Measurements from ENCODE around the gene CPEB3. TPM values are rescaled to one million over a fixed set of nuclear protein-coding genes. Genes with fewer than 3 reads are reported as not detected.

Gene CPEB3
- total and polyA plus RNA-seq, 12 donors: 0.71 to 17.6 (median 13.3) TPM

DNA sequence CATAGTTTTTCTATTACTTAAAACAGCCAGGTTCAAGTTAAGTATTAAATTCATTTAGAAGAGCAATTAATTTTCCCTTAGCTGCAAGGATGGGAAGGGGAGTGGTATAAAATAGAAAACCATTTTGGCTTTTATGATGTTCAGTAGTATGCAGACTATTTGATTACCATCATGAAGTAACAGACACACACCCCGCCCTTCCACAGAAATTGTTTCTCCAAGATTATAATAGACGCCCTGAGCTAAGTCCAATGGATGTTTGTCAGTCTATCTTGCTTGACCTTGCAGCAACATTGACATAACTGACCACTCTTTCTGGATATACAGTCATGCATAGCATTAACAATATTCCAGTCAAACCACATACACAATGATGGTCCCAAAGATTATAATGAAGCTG is 42.3 kb downstream of the CPEB3 start:
- H3K4me3 ChIP-seq: no peak overlapping the region
- WGBS, 2 donors: 83 to 94% methylated on average over 2 of the region's 2 CpGs
- no peak for DNase-seq
- peaks cover 0 to 6% (median 2%) of the 10 kb centered on the region in 9 donors for H3K4me1 ChIP-seq
- intact Hi-C loops (cut with DNase I): no loop called here
- no peaks in the 10 kb centered on the region for H3K36me3 ChIP-seq
- no peaks in the 10 kb centered on the region for H3K9me3 ChIP-seq
- TF ChIP-seq, protein P1, sequence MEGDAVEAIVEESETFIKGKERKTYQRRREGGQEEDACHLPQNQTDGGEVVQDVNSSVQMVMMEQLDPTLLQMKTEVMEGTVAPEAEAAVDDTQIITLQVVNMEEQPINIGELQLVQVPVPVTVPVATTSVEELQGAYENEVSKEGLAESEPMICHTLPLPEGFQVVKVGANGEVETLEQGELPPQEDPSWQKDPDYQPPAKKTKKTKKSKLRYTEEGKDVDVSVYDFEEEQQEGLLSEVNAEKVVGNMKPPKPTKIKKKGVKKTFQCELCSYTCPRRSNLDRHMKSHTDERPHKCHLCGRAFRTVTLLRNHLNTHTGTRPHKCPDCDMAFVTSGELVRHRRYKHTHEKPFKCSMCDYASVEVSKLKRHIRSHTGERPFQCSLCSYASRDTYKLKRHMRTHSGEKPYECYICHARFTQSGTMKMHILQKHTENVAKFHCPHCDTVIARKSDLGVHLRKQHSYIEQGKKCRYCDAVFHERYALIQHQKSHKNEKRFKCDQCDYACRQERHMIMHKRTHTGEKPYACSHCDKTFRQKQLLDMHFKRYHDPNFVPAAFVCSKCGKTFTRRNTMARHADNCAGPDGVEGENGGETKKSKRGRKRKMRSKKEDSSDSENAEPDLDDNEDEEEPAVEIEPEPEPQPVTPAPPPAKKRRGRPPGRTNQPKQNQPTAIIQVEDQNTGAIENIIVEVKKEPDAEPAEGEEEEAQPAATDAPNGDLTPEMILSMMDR (IDR thresholded peaks at IDR 0.05): no peak
- H3K27me3 ChIP-seq: no peaks in the 10 kb centered on the region
- no peak overlapping the region for H3K27ac ChIP-seq
- ATAC-seq: no peak

DNA sequence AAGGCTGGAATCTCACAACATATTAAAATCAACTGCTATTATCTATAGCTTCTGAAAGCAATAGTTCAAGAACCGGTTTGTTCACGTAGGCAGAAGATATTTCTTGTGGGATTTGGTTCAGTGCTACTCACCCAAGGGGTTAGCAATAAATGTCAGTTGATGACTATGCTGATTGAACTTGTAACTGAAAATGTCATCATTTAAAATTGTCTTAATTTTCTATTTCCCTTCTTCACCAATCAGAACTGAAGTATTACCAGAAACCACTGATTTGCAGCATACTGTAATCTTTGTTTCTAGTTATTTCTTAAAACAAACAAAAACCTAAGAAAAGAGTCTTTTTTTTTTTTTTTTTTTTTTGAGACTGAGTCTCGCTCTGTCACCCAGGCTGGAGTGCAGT is 46.1 kb downstream of the CPEB3 start:
- no peak overlapping the region for H3K27ac ChIP-seq
- no peak overlapping the region for H3K4me3 ChIP-seq
- H3K36me3 ChIP-seq: no peaks in the 10 kb centered on the region
- 95 to 97% methylated on average over 2 to 3 of the region's 3 CpGs for WGBS, 2 donors
- ATAC-seq (no peak), DNase-seq (no peak)
- peaks cover 0 to 25% (median 16%) of the 10 kb centered on the region in 9 donors for H3K4me1 ChIP-seq
- no peaks in the 10 kb centered on the region for H3K9me3 ChIP-seq
- TF ChIP-seq, protein P1 (IDR thresholded peaks at IDR 0.05): no peak
- no peaks in the 10 kb centered on the region for H3K27me3 ChIP-seq
- intact Hi-C loops (cut with DNase I): loop anchor here in 5 of 10 donors (5.0 kb wide), 2 partner anchors 48 to 157 kb away; partner anchors contain the start of genes CPEB3 (in 4 of the 5) and MARCHF5 (in 4 of the 5)

DNA sequence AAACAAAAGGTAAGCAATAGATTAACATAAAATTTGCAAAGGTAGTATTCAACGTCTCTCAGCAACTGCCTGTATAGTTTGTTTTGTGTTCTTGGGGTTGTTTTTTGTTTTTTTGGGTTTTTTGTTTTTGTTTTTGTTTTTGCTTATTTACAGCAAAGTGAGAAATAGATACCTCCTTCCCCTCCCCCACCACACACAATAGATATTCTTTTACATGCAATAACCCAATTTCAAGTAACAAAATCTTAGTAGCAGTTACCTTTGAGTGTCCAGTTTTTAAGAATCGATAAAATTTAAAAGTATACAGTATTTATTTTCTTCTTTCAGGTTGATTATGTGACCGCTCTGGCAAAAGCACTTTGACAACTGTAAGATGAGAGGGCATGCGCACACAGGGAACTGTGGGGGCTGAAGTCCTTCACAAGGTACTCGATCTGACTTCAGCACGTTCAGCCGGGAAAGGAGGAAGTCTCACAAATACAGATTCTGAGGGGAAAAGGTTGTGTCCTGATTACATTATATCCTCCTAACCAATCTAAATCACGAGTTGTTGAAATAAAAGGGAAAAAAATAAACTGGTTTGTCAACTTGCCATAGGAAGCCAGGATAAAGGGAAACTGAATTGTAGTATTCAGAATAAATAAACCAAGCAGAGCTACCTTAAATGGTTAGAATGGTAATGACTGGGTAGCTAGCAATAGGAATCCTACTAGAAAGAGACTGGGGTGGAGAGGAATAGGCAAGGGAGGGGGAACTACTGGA is 47.8 kb downstream of the CPEB3 start:
- Histone ChIP-seq H3K27ac (peak overlapping the region in 9 of 10 donors; percentile 58 to 94 (median 87)), H3K36me3 (no peaks in the 10 kb centered on the region), H3K27me3 (no peaks in the 10 kb centered on the region), H3K4me1 (peaks cover under 1 to 38% (median 20%) of the 10 kb centered on the region in 9 donors), H3K4me3 (peak overlapping the region in 9 of 10 donors; percentile 58 to 91 (median 74)), H3K9me3 (no peaks in the 10 kb centered on the region)
- intact Hi-C loops (cut with DNase I): loop anchor here in 6 of 10 donors (2.0 to 5.0 kb wide), 3 partner anchors 48 to 156 kb away; partner anchors contain the start of genes CPEB3 (in 5 of the 6) and MARCHF5 (in 5 of the 6)
- 6 to 11% methylated on average over 8 of the region's 8 CpGs for WGBS, 2 donors
- ATAC-seq (peak in 7 of 8 donors; percentile 36 to 75 (median 62)), DNase-seq (peak; percentile 36 to 67)
- TF ChIP-seq, protein P1 (IDR thresholded peaks at IDR 0.05): no peak

DNA sequence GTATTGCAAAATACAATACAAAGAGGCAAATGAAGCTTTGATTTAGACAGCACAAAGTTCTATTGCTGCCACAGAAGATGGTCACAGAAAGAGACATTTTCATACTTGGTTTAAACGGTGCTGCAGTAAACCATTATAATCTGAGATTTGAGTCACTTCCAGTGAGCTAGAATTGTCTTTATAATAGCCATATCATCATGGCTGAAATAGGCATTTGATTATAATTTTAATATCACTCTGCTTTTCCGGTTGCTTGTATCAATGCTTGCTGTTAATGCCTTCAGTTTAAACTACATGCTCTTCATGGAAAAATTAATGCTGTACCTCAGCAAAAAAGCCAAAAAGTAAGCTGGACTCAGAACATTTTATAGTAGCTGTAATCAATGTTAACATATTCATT is 48.5 kb downstream of the CPEB3 start:
- H3K4me3 ChIP-seq: peak overlapping the region in 9 of 10 donors; percentile 58 to 91 (median 74)
- no peak for ATAC-seq
- WGBS, 2 donors: 38 to 46% methylated on average over 2 of the region's 2 CpGs
- no peak for DNase-seq
- peak overlapping the region; percentile 58 to 94 (median 86) for H3K27ac ChIP-seq
- no peaks in the 10 kb centered on the region for H3K36me3 ChIP-seq
- no peaks in the 10 kb centered on the region for H3K27me3 ChIP-seq
- H3K4me1 ChIP-seq: peaks cover 3 to 46% (median 26%) of the 10 kb centered on the region in 9 donors
- TF ChIP-seq, protein P1 (IDR thresholded peaks at IDR 0.05): no peak
- intact Hi-C loops (cut with DNase I): loop anchor here in 6 of 10 donors (2.0 to 5.0 kb wide), 3 partner anchors 48 to 155 kb away; partner anchors contain the start of genes CPEB3 (in 5 of the 6) and MARCHF5 (in 5 of the 6)
- H3K9me3 ChIP-seq: no peaks in the 10 kb centered on the region

Measured in heart right ventricle (tissue), 16 donors.